ENCODE measurements around the gene SNX17.

GRCh38 chr2:27409321-27410073 lies 39.1 kb downstream of the SNX17 start, which contains the start of gene PPM1G:
- TF ChIP-seq, protein P1, sequence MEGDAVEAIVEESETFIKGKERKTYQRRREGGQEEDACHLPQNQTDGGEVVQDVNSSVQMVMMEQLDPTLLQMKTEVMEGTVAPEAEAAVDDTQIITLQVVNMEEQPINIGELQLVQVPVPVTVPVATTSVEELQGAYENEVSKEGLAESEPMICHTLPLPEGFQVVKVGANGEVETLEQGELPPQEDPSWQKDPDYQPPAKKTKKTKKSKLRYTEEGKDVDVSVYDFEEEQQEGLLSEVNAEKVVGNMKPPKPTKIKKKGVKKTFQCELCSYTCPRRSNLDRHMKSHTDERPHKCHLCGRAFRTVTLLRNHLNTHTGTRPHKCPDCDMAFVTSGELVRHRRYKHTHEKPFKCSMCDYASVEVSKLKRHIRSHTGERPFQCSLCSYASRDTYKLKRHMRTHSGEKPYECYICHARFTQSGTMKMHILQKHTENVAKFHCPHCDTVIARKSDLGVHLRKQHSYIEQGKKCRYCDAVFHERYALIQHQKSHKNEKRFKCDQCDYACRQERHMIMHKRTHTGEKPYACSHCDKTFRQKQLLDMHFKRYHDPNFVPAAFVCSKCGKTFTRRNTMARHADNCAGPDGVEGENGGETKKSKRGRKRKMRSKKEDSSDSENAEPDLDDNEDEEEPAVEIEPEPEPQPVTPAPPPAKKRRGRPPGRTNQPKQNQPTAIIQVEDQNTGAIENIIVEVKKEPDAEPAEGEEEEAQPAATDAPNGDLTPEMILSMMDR (IDR thresholded peaks at IDR 0.05) = peak in 1 of 6 experiments; percentile 10
- peak in 1 of 2 donors; percentile 86 for TF ChIP-seq POLR2A (IDR thresholded peaks at IDR 0.05)

Data from thyroid gland (tissue), 4 donors.